ENCODE data around the gene SIX5.

The SIX5 gene

DNA sequence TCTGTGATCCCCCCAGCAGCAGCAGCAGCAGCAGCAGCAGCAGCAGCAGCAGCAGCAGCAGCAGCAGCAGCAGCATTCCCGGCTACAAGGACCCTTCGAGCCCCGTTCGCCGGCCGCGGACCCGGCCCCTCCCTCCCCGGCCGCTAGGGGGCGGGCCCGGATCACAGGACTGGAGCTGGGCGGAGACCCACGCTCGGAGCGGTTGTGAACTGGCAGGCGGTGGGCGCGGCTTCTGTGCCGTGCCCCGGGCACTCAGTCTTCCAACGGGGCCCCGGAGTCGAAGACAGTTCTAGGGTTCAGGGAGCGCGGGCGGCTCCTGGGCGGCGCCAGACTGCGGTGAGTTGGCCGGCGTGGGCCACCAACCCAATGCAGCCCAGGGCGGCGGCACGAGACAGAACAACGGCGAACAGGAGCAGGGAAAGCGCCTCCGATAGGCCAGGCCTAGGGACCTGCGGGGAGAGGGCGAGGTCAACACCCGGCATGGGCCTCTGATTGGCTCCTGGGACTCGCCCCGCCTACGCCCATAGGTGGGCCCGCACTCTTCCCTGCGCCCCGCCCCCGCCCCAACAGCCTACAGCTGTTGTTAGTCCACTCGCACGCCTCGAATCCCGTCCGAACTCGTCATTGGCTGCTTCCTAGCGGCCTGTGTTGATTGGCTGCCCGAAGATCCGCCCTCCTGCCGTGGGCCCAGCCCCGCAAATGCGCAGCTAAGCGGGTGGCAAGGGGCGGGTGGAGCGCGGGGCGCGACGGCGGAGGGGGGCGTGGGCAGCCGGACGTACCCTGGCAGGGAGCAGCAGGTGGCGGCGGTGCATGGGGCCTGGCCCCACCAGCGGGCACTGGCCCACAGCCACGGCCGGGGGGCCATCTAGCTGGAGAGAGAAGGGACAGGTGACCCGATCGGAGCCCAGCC lies 1.4 kb upstream of the SIX5 start (continued):
- TF ChIP-seq ZNF792 (tag by site-specific recombination; IDR thresholded peaks at IDR 0.05) (no peak), ZNF366 (tag by site-specific recombination; conservative IDR thresholded peaks at IDR 0.05) (no peak), KLF8 (tag by site-specific recombination; IDR thresholded peaks at IDR 0.05) (peak; percentile 99), ZBTB8A (tag by site-specific recombination; IDR thresholded peaks at IDR 0.05) (peak; percentile 85), ZNF266 (tag by site-specific recombination; IDR thresholded peaks at IDR 0.05; ENCODE audit: low read depth) (no peak), ZEB2 (tag by site-specific recombination; IDR thresholded peaks at IDR 0.05) (peak; percentile 65; the same call in 1 of the 2 replicates), KLF9 (tag by site-specific recombination; IDR thresholded peaks at IDR 0.05; ENCODE audit: low read depth) (peak; percentile 89), SCRT2 (tag by site-specific recombination; IDR thresholded peaks at IDR 0.05) (peak; percentile 93), ZNF571 (tag by site-specific recombination; IDR thresholded peaks at IDR 0.05) (no peak), ZNF785 (tag by site-specific recombination; IDR thresholded peaks at IDR 0.05) (no peak), ZNF169 (tag by site-specific recombination; IDR thresholded peaks at IDR 0.05) (no peak), ZNF830 (tag by site-specific recombination; IDR thresholded peaks at IDR 0.05; ENCODE audit: low read depth) (no peak), BCL11B (tag by site-specific recombination; IDR thresholded peaks at IDR 0.05; ENCODE audit: low read depth) (peak; percentile 14; the same call in 1 of the 2 replicates), ZIC2 (tag by site-specific recombination; IDR thresholded peaks at IDR 0.05) (peak; percentile 95), ZNF791 (tag by site-specific recombination; IDR thresholded peaks at IDR 0.05) (no peak)
- TF ChIP-seq, protein P1, sequence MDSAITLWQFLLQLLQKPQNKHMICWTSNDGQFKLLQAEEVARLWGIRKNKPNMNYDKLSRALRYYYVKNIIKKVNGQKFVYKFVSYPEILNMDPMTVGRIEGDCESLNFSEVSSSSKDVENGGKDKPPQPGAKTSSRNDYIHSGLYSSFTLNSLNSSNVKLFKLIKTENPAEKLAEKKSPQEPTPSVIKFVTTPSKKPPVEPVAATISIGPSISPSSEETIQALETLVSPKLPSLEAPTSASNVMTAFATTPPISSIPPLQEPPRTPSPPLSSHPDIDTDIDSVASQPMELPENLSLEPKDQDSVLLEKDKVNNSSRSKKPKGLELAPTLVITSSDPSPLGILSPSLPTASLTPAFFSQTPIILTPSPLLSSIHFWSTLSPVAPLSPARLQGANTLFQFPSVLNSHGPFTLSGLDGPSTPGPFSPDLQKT (IDR thresholded peaks at IDR 0.05; ENCODE audit: borderline replicate concordance, low read depth, low read length): no peak
- TF ChIP-seq, protein P2, sequence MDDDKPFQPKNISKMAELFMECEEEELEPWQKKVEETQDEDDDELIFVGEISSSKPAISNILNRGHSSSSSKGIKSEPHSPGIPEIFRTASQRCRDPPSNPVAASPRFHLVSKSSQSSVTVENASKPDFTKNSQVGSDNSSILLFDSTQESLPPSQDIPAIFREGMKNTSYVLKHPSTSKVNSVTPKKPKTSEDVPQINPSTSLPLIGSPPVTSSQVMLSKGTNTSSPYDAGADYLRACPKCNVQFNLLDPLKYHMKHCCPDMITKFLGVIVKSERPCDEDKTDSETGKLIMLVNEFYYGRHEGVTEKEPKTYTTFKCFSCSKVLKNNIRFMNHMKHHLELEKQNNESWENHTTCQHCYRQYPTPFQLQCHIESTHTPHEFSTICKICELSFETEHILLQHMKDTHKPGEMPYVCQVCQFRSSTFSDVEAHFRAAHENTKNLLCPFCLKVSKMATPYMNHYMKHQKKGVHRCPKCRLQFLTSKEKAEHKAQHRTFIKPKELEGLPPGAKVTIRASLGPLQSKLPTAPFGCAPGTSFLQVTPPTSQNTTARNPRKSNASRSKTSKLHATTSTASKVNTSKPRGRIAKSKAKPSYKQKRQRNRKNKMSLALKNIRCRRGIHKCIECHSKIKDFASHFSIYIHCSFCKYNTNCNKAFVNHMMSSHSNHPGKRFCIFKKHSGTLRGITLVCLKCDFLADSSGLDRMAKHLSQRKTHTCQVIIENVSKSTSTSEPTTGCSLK (tag by site-specific recombination; IDR thresholded peaks at IDR 0.05): no peak
- TF ChIP-seq, protein P3, sequence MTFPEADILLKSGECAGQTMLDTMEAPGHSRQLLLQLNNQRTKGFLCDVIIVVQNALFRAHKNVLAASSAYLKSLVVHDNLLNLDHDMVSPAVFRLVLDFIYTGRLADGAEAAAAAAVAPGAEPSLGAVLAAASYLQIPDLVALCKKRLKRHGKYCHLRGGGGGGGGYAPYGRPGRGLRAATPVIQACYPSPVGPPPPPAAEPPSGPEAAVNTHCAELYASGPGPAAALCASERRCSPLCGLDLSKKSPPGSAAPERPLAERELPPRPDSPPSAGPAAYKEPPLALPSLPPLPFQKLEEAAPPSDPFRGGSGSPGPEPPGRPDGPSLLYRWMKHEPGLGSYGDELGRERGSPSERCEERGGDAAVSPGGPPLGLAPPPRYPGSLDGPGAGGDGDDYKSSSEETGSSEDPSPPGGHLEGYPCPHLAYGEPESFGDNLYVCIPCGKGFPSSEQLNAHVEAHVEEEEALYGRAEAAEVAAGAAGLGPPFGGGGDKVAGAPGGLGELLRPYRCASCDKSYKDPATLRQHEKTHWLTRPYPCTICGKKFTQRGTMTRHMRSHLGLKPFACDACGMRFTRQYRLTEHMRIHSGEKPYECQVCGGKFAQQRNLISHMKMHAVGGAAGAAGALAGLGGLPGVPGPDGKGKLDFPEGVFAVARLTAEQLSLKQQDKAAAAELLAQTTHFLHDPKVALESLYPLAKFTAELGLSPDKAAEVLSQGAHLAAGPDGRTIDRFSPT (tag by site-specific recombination; IDR thresholded peaks at IDR 0.05): peak; percentile 80
- TF ChIP-seq, protein P4, sequence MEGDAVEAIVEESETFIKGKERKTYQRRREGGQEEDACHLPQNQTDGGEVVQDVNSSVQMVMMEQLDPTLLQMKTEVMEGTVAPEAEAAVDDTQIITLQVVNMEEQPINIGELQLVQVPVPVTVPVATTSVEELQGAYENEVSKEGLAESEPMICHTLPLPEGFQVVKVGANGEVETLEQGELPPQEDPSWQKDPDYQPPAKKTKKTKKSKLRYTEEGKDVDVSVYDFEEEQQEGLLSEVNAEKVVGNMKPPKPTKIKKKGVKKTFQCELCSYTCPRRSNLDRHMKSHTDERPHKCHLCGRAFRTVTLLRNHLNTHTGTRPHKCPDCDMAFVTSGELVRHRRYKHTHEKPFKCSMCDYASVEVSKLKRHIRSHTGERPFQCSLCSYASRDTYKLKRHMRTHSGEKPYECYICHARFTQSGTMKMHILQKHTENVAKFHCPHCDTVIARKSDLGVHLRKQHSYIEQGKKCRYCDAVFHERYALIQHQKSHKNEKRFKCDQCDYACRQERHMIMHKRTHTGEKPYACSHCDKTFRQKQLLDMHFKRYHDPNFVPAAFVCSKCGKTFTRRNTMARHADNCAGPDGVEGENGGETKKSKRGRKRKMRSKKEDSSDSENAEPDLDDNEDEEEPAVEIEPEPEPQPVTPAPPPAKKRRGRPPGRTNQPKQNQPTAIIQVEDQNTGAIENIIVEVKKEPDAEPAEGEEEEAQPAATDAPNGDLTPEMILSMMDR (tag by site-specific recombination; IDR thresholded peaks at IDR 0.05): peak; percentile 97
- TF ChIP-seq, protein P5, sequence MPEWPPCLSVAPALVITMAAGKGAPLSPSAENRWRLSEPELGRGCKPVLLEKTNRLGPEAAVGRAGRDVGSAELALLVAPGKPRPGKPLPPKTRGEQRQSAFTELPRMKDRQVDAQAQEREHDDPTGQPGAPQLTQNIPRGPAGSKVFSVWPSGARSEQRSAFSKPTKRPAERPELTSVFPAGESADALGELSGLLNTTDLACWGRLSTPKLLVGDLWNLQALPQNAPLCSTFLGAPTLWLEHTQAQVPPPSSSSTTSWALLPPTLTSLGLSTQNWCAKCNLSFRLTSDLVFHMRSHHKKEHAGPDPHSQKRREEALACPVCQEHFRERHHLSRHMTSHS (tag by site-specific recombination; IDR thresholded peaks at IDR 0.05): no peak
- TF ChIP-seq, protein P6, sequence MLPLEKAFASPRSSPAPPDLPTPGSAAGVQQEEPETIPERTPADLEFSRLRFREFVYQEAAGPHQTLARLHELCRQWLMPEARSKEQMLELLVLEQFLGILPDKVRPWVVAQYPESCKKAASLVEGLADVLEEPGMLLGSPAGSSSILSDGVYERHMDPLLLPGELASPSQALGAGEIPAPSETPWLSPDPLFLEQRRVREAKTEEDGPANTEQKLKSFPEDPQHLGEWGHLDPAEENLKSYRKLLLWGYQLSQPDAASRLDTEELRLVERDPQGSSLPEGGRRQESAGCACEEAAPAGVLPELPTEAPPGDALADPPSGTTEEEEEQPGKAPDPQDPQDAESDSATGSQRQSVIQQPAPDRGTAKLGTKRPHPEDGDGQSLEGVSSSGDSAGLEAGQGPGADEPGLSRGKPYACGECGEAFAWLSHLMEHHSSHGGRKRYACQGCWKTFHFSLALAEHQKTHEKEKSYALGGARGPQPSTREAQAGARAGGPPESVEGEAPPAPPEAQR (tag by site-specific recombination; IDR thresholded peaks at IDR 0.05): no peak
- TF ChIP-seq, protein P7, sequence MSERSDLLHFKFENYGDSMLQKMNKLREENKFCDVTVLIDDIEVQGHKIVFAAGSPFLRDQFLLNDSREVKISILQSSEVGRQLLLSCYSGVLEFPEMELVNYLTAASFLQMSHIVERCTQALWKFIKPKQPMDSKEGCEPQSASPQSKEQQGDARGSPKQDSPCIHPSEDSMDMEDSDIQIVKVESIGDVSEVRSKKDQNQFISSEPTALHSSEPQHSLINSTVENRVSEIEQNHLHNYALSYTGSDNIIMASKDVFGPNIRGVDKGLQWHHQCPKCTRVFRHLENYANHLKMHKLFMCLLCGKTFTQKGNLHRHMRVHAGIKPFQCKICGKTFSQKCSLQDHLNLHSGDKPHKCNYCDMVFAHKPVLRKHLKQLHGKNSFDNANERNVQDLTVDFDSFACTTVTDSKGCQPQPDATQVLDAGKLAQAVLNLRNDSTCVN (tag by site-specific recombination; optimal IDR thresholded peaks at IDR 0.05): peak; percentile 74
- TF ChIP-seq, protein P8, sequence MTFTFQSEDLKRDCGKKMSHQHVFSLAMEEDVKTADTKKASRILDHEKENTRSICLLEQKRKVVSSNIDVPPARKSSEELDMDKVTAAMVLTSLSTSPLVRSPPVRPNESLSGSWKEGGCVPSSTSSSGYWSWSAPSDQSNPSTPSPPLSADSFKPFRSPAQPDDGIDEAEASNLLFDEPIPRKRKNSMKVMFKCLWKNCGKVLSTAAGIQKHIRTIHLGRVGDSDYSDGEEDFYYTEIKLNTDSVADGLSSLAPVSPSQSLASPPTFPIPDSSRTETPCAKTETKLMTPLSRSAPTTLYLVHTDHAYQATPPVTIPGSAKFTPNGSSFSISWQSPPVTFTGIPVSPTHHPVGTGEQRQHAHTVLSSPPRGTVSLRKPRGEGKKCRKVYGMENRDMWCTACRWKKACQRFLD (tag by site-specific recombination; IDR thresholded peaks at IDR 0.05): no peak
